Lower leg skin (tissue), 4 donors: ENCODE data around the gene LRP1B. TPM values are rescaled to one million over a fixed set of nuclear protein-coding genes. Genes with fewer than 3 reads are reported as not detected.

ENCODE experiments used
- DNase-seq, 2 donors: peaks; one replicate each; pipeline ENCODE4 v3.0.0-alpha.2; 2019; ENCODE audit warnings: low spot score in 2 of 2
- H3K4me3 ChIP-seq: fragments of 200-600 bp; sonication (generic); 2 replicates; pipeline ENCODE4 v1.5.1; 2017; ENCODE audit warnings: mild to moderate bottlenecking, low read depth; ENCODE audit not compliant: poor library complexity, severe bottlenecking
- CTCF ChIP-seq, 3 donors: fragments of 450-650 bp; IDR thresholded peaks; one replicate each; pipeline ENCODE4 v1.5.1; 2016; ENCODE audit warnings: antibody characterized with exemption in 3 of 3, mild to moderate bottlenecking in 3 of 3, moderate library complexity in 2 of 3
- POLR2A ChIP-seq, 2 donors: fragments of 450-650 bp; IDR thresholded peaks; one replicate each; pipeline ENCODE4 v1.6.1; 2016 to 2017; ENCODE audit warnings: antibody characterized with exemption in 2 of 2, mild to moderate bottlenecking in 1 of 2, moderate library complexity in 1 of 2
- WGBS, 2 donors: methylation state at CpG; one replicate each; pipeline ENCODE4 v1.1.5; 2018; 5-methylcytosine and 5-hydroxymethylcytosine counted together
- intact Hi-C: fragments of 100-400 bp; cut with DNase I; formaldehyde crosslinking; loops from one replicate; pipeline ENCODE4 v1.15.0; 2023; ENCODE audit warnings: low total_unique reads
- microRNA-seq, 2 donors: library from miRNA; unstranded; fragments of <30 nt; microRNA quantifications; one replicate each; pipeline ENCODE4, GENCODE V29; 2016; ENCODE audit warnings: borderline replicate concordance in 2 of 2, borderline number of aligned reads in 1 of 2
- total RNA-seq, 4 donors: library from RNA; depleted of rRNA; stranded (reverse); fragments of >200 nt; gene quantifications; one replicate each; pipeline ENCODE4 v1.1.0, GENCODE V29; 2016

Gene LRP1B
- total RNA-seq, 4 donors from 2014 or later, result 0.80 to 1.6 (median 1.0) TPM

DNA sequence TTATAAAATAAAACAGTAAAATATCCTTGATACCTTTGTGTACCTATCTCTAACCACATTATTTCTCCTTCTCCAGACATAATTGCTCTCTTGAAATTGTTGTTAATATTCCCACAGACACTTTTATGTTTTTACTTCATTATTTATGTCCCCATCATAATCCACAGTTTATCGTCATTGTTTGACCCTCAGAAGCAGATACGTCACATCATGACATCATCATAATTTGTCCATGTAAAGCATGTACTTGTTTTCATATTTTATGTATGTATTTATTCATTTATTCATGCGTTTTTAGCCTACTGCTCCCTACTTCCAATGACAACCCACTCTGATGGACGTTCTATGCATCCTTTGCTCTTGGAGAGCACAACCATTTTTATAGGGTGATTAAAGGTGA, 1943.7 kb downstream of the LRP1B start:
- no peak for TF ChIP-seq POLR2A (IDR thresholded peaks at IDR 0.05)
- no peak for TF ChIP-seq CTCF (IDR thresholded peaks at IDR 0.05)
- H3K4me3 ChIP-seq, result no peak overlapping the region
- 86 to 92% methylated on average over 4 of the region's 4 CpGs for WGBS, 2 donors
- intact Hi-C loops, result no loop called here
- DNase-seq, result no peak

DNA sequence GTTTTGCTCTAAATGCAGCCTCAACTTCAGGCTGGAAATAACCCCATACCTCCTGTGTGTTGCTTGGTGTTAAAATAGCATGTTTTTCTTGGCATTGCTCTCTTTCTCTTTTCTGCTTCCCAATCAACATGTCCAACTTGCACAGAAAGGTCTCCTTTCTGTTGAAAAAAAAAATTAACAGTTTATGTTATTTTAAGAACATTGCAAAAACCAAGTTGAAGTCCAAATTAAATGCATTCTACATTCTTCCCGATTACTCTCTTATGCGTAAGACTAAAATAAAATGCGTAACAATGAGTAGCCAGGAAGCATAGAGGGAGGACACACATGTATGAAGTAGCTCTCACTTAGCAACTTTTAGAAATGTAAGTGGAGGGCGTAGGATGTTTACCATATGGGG, 1944.5 kb downstream of the LRP1B start:
- no peak for DNase-seq
- no peak overlapping the region for H3K4me3 ChIP-seq
- intact Hi-C loops, result no loop called here
- TF ChIP-seq POLR2A (IDR thresholded peaks at IDR 0.05) (no peak), CTCF (IDR thresholded peaks at IDR 0.05) (no peak)
- 76 to 80% methylated on average over 4 of the region's 4 CpGs for WGBS, 2 donors

GRCh38 chr2:140185076-140185475, 1945.7 kb downstream of the LRP1B start:
- TF ChIP-seq POLR2A (IDR thresholded peaks at IDR 0.05) (no peak), CTCF (IDR thresholded peaks at IDR 0.05) (no peak)
- intact Hi-C loops, result no loop called here
- no peak for DNase-seq
- no peak overlapping the region for H3K4me3 ChIP-seq

DNA sequence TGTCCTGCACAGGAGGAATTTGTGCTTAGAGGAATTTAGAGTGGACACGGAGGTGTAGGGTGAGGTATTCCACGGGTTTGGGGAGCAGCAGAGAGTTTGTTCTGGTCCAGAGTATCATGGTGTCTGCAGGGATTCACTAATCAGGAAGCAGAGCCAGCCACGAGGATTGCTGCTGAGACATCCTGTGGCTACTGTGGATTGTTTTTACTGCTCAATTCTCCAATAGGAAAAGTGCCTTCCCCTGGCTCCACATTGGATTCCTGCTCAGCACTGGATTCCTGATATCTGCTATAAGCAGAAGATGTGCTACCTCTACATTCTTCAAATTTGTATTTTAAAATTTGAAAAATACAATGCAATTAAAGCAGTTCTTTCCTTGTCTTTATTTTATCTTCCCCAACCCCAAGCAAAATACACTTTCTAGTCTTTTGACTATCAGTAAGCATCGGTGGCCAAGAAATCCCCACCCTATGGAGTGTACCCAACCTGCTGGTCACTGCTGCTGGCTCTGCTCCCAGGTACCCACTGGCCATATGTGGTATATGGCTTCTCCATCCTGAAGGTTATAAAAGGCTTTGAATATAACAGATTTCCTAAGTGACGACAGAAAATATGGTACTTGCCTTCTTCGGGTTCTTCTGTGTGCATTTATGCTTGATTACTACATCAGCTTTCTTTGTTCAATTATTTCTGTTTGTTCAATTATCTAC, 1947.6 kb downstream of the LRP1B start:
- no peak for DNase-seq
- intact Hi-C loops, result no loop called here
- WGBS, 2 donors, result 75 to 79% methylated on average over 6 of the region's 6 CpGs
- H3K4me3 ChIP-seq, result no peak overlapping the region
- no peak for TF ChIP-seq POLR2A (IDR thresholded peaks at IDR 0.05)

Small RNA genes lying within 50 kb of the gene (microRNA-seq; reads per million reads assigned to microRNA genes)
- 0 reads per million in 2 donors for gene MIR7157
